ENCODE data around the gene NFKBIE.

GRCh38 chr6:44311767-44312166, 46.4 kb upstream of the NFKBIE start:
- TF ChIP-seq CTCF (IDR thresholded peaks at IDR 0.05), result no peak
- no peak for TF ChIP-seq POLR2A (IDR thresholded peaks at IDR 0.05)
